ENCODE measurements around the gene FBXL13. TPM values are rescaled to one million over a fixed set of nuclear protein-coding genes. Genes with fewer than 3 reads are reported as not detected.

The FBXL13 gene
- total RNA-seq, 1 donor from 2014 or later, result 0.36 TPM

- TF ChIP-seq CTCF (IDR thresholded peaks at IDR 0.05; ENCODE audit: borderline replicate concordance), result no peak
- Histone ChIP-seq H3K36me3 (peaks cover 49% of the 10 kb centered on the region), H3K4me3 (no peak overlapping the region), H3K9me3 (replicated peaks) (no peaks in the 10 kb centered on the region), H3K27me3 (ENCODE audit: low read depth) (no peaks in the 10 kb centered on the region), H3K4me1 (no peaks in the 10 kb centered on the region), H3K27ac (replicated peaks) (no peak overlapping the region)
- intact Hi-C loops (cut with micrococcal nuclease), result no loop called here
- DNase-seq, result no peak
These were observed 42.9 kb upstream of the FBXL13 start for GRCh38 chr7:103117465-103117864.

GRCh38 chr7:103116991-103117390 lies 42.4 kb upstream of the FBXL13 start:
- peaks cover 48% of the 10 kb centered on the region for H3K36me3 ChIP-seq
- DNase-seq, result no peak
- H3K9me3 ChIP-seq (replicated peaks), result no peaks in the 10 kb centered on the region
- no peak overlapping the region for H3K4me3 ChIP-seq
- no peaks in the 10 kb centered on the region for H3K27me3 ChIP-seq (ENCODE audit: low read depth)
- no peak overlapping the region for H3K27ac ChIP-seq (replicated peaks)
- no peaks in the 10 kb centered on the region for H3K4me1 ChIP-seq
- TF ChIP-seq CTCF (IDR thresholded peaks at IDR 0.05; ENCODE audit: borderline replicate concordance), result no peak
- intact Hi-C loops (cut with micrococcal nuclease), result no loop called here

- DNase-seq, result no peak
- Histone ChIP-seq H3K27ac (replicated peaks) (no peak overlapping the region), H3K4me3 (no peak overlapping the region), H3K36me3 (peaks cover 48% of the 10 kb centered on the region), H3K4me1 (no peaks in the 10 kb centered on the region), H3K27me3 (ENCODE audit: low read depth) (no peaks in the 10 kb centered on the region), H3K9me3 (replicated peaks) (peaks cover under 1% of the 10 kb centered on the region)
- TF ChIP-seq CTCF (IDR thresholded peaks at IDR 0.05; ENCODE audit: borderline replicate concordance), result no peak
- intact Hi-C loops (cut with micrococcal nuclease), result no loop called here
These were observed 41.9 kb upstream of the FBXL13 start for GRCh38 chr7:103116511-103116910.

GRCh38 chr7:103115771-103116170 lies 41.2 kb upstream of the FBXL13 start:
- intact Hi-C loops (cut with micrococcal nuclease), result no loop called here

GRCh38 chr7:103114576-103115008 lies 40.0 kb upstream of the FBXL13 start:
- H3K36me3 ChIP-seq, result peaks cover 37% of the 10 kb centered on the region
- intact Hi-C loops (cut with micrococcal nuclease), result no loop called here

More at GRCh38 chr7:103115771-103116170, 41.2 kb upstream of the FBXL13 start:
- no peak overlapping the region for H3K4me3 ChIP-seq
- peaks cover 6% of the 10 kb centered on the region for H3K9me3 ChIP-seq (replicated peaks)
- H3K4me1 ChIP-seq, result no peaks in the 10 kb centered on the region
- no peaks in the 10 kb centered on the region for H3K27me3 ChIP-seq (ENCODE audit: low read depth)
- no peak for DNase-seq
- peaks cover 46% of the 10 kb centered on the region for H3K36me3 ChIP-seq
- no peak overlapping the region for H3K27ac ChIP-seq (replicated peaks)
- no peak for TF ChIP-seq CTCF (IDR thresholded peaks at IDR 0.05; ENCODE audit: borderline replicate concordance)

More at GRCh38 chr7:103114576-103115008, 40.0 kb upstream of the FBXL13 start:
- Histone ChIP-seq H3K27ac (replicated peaks) (no peak overlapping the region), H3K9me3 (replicated peaks) (peaks cover 6% of the 10 kb centered on the region), H3K27me3 (ENCODE audit: low read depth) (no peaks in the 10 kb centered on the region), H3K4me1 (no peaks in the 10 kb centered on the region), H3K4me3 (no peak overlapping the region)
- TF ChIP-seq CTCF (IDR thresholded peaks at IDR 0.05; ENCODE audit: borderline replicate concordance), result no peak
- DNase-seq, result no peak

Measured in left ventricle myocardium inferior (tissue), 1 donor.